Panc1 (cell line): Measurements from ENCODE around the gene GLOD4.

ENCODE experiments used
- POLR2AphosphoS5 ChIP-seq: IDR thresholded peaks from 2 replicates; pipeline ENCODE4 v1.6.1; 2012; ENCODE audit warnings: mild to moderate bottlenecking, low read depth, low read length, moderate library complexity
- SIN3A ChIP-seq: IDR thresholded peaks from 2 replicates; pipeline ENCODE4 v1.6.1; 2012; ENCODE audit warnings: low read depth, mild to moderate bottlenecking, low read length, moderate library complexity, borderline replicate concordance; ENCODE audit not compliant: insufficient read depth
- TF ChIP-seq, protein P1 (sequence below): fragments of 450-650 bp; IDR thresholded peaks from 2 replicates; pipeline ENCODE4 v1.5.1; 2017; ENCODE audit warnings: mild to moderate bottlenecking
- TF ChIP-seq, protein P2 (sequence below), 2 experiments: IDR thresholded peaks; 2 replicates each; pipeline ENCODE4 v1.6.1; 2011 to 2012; ENCODE audit warnings: low read depth in 2 of 2, control low read depth in 1 of 2, low read length in 1 of 2, mild to moderate bottlenecking in 1 of 2, moderate library complexity in 1 of 2; ENCODE audit not compliant: insufficient read depth in 1 of 2

DNA sequence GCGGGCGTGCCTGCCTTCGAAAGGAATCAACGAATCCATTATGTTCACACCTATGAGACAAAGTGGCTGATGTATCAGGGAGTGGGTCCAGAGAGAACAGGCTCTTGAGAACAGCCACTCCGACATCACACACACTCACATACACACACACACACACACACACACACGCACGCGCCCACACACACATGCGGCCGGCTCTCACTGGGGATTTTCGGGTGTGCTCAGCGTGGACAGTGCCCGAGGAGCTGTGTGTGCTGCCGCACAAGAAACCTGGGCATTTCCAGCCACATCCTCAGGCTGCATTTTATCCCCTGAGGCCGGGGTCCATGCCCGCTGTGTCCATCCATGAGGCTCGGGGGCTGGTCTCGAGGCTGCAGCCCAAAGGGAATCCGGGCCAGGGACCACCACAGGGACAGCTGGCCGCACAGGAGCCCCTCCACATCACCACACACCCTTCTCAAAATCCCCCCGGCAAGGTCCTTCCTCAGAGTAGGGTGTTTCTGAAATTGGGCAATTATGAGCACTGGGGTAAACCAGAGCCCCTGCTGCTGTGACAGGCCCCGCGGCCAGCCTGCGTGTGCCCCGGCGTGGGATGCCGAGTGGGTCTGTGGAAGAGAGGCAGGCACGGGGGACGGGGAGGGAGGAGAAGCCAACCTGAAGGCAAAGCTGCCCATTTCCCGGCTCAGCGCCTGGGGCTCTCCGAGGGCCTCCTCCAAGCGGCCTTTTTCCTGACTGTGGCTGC lies 24.9 kb upstream of the GLOD4 start:
- TF ChIP-seq, protein P1, sequence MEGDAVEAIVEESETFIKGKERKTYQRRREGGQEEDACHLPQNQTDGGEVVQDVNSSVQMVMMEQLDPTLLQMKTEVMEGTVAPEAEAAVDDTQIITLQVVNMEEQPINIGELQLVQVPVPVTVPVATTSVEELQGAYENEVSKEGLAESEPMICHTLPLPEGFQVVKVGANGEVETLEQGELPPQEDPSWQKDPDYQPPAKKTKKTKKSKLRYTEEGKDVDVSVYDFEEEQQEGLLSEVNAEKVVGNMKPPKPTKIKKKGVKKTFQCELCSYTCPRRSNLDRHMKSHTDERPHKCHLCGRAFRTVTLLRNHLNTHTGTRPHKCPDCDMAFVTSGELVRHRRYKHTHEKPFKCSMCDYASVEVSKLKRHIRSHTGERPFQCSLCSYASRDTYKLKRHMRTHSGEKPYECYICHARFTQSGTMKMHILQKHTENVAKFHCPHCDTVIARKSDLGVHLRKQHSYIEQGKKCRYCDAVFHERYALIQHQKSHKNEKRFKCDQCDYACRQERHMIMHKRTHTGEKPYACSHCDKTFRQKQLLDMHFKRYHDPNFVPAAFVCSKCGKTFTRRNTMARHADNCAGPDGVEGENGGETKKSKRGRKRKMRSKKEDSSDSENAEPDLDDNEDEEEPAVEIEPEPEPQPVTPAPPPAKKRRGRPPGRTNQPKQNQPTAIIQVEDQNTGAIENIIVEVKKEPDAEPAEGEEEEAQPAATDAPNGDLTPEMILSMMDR, result no peak
- no peak for TF ChIP-seq SIN3A
- TF ChIP-seq POLR2AphosphoS5, result no peak
- TF ChIP-seq, protein P2, sequence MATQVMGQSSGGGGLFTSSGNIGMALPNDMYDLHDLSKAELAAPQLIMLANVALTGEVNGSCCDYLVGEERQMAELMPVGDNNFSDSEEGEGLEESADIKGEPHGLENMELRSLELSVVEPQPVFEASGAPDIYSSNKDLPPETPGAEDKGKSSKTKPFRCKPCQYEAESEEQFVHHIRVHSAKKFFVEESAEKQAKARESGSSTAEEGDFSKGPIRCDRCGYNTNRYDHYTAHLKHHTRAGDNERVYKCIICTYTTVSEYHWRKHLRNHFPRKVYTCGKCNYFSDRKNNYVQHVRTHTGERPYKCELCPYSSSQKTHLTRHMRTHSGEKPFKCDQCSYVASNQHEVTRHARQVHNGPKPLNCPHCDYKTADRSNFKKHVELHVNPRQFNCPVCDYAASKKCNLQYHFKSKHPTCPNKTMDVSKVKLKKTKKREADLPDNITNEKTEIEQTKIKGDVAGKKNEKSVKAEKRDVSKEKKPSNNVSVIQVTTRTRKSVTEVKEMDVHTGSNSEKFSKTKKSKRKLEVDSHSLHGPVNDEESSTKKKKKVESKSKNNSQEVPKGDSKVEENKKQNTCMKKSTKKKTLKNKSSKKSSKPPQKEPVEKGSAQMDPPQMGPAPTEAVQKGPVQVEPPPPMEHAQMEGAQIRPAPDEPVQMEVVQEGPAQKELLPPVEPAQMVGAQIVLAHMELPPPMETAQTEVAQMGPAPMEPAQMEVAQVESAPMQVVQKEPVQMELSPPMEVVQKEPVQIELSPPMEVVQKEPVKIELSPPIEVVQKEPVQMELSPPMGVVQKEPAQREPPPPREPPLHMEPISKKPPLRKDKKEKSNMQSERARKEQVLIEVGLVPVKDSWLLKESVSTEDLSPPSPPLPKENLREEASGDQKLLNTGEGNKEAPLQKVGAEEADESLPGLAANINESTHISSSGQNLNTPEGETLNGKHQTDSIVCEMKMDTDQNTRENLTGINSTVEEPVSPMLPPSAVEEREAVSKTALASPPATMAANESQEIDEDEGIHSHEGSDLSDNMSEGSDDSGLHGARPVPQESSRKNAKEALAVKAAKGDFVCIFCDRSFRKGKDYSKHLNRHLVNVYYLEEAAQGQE (IDR thresholded peaks at IDR 0.05; ENCODE audit: insufficient read depth in 1 of 2, low read depth in 2 of 2, low read length in 1 of 2), result no peak
